Esophagus muscularis mucosa (tissue), 4 donors: ENCODE measurements around the gene GAS2L2. TPM values are rescaled to one million over a fixed set of nuclear protein-coding genes. Genes with fewer than 3 reads are reported as not detected.

Experiments used
- DNase-seq: peaks from one replicate; pipeline ENCODE4 v3.0.0-alpha.2; 2017; ENCODE audit errors: extremely low spot score
- H3K27ac ChIP-seq, 4 donors: fragments of 200-600 bp; sonication (generic); replicated peaks in 1 of 4; 1 replicate in 3 of 4; 2 replicates in 1 of 4; pipeline ENCODE4 v1.5.1; 2016 to 2019; ENCODE audit warnings: mild to moderate bottlenecking in 1 of 4
- H3K27me3 ChIP-seq, 4 donors: fragments of 200-600 bp; sonication (generic); one replicate each; pipeline versions ENCODE4 v1.5.1 to v1.6.0; 2016 to 2019
- H3K36me3 ChIP-seq, 4 donors: fragments of 200-600 bp; sonication (generic); one replicate each; pipeline ENCODE4 v1.5.1; 2016 to 2019
- H3K4me1 ChIP-seq, 4 donors: fragments of 200-600 bp; sonication (generic); one replicate each; pipeline ENCODE4 v1.5.1; 2016 to 2019
- H3K4me3 ChIP-seq, 4 donors: fragments of 200-600 bp; sonication (generic); 1 replicate in 2 of 4; 2 replicates in 2 of 4; pipeline ENCODE4 v1.5.1; 2016 to 2019; ENCODE audit warnings: mild to moderate bottlenecking in 4 of 4, moderate library complexity in 1 of 4
- H3K9me3 ChIP-seq, 4 donors: fragments of 200-600 bp; sonication (generic); 1 replicate in 3 of 4; 2 replicates in 1 of 4; pipeline ENCODE4 v1.5.1; 2016 to 2019
- EP300 ChIP-seq: sonication (generic); formaldehyde crosslinking; IDR thresholded peaks from one replicate; pipeline ENCODE4 v1.6.1; 2017; ENCODE audit warnings: antibody characterized with exemption
- POLR2A ChIP-seq: fragments of 450-650 bp; IDR thresholded peaks from one replicate; pipeline ENCODE4 v1.6.1; 2017; ENCODE audit warnings: antibody characterized with exemption, moderate library complexity, mild to moderate bottlenecking, low read depth
- POLR2AphosphoS5 ChIP-seq, 2 donors: sonication (generic); formaldehyde crosslinking; IDR thresholded peaks; one replicate each; pipeline ENCODE4 v1.6.1; 2017; ENCODE audit warnings: antibody characterized with exemption in 2 of 2
- WGBS: methylation state at CpG from one replicate; pipeline ENCODE4 v1.1.5; 2018; 5-methylcytosine and 5-hydroxymethylcytosine counted together
- intact Hi-C: fragments of 100-400 bp; cut with DNase I; formaldehyde crosslinking; loops from one replicate; pipeline ENCODE4 v1.15.1; 2023
- total RNA-seq, 4 donors: library from RNA; depleted of rRNA; stranded (reverse); fragments of >200 nt; gene quantifications; one replicate each; pipeline versions ENCODE4 v1.1.0 to v1.2.1, GENCODE V29; 2016
- TF ChIP-seq, protein P1 (sequence below), 3 experiments: fragments of 200-600 bp in 2 of 3; fragments of 450-650 bp in 1 of 3; sonication (generic) in 2 of 3; IDR thresholded peaks; one replicate each; pipeline ENCODE4 v1.5.1; 2017 to 2019; ENCODE audit warnings: antibody characterized with exemption in 3 of 3, mild to moderate bottlenecking in 2 of 3, moderate library complexity in 1 of 3

GAS2L2 gene
- total RNA-seq, 4 donors from 2014 or later = 0.42 to 0.80 (median 0.48) TPM

DNA sequence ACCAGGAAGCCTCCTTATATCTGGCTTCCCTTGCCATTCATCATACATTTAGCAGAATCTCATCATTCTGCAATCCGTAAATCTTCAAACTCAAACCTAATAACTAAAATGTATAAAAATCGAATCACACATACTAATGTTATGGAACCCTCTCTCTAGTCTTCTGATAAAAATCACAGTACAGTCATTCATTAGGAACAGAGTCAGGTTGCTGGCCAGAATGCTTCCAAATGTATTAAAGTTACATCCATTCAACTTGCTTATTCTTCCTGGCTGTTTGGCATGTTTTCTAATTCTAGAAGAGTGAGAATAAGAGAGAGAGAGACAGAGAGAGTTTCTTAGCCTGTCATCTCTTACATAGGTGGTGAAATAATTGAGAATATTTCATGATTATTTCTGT is 38.1 kb downstream of the GAS2L2 start:
- Histone ChIP-seq H3K27ac (peak overlapping the region; percentile 73 to 85 (median 80)), H3K9me3 (no peaks in the 10 kb centered on the region), H3K4me1 (peaks cover 51 to 84% (median 67%) of the 10 kb centered on the region in 4 donors), H3K36me3 (peaks cover 0 to 81% (median 32%) of the 10 kb centered on the region in 4 donors), H3K27me3 (no peaks in the 10 kb centered on the region), H3K4me3 (no peak overlapping the region)
- intact Hi-C loops = no loop called here
- 73% methylated on average over 2 of the region's 2 CpGs for WGBS
- no peak for DNase-seq
- no peak for TF ChIP-seq EP300
- peak in 1 of 2 donors; percentile 3 for TF ChIP-seq POLR2AphosphoS5 (IDR thresholded peaks at IDR 0.05)

DNA sequence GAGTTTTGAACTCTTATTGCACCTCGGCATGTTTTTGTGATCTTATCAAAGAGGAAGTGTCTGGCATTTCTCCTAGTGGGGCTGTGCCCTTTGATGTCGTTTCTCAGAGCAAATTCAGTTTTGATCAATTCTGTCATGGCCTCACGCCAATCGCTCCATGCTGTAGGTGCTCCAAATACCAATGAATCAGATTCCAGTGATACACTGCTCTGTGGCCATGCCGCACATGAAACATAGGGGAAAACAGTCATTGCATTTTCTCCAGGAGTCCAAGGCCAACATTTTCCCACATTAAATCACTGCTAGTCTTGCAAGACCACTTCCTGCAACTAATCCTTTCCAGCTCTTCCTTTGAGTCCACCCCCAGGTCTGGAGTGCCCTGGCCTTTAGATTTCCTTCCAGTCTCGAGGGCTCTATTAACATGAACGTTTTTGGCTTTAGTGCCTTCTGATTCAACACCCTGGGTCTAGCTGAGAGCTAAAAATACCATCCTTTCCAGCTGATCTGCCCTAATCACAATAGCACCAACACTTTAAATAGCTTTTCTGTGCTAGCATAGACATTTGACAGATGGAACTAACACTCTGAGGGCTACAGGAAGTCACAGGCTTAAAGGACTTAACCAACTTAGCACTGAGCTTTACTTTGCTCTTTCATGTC is 39.8 kb downstream of the GAS2L2 start:
- Histone ChIP-seq H3K4me1 (peaks cover 51 to 72% (median 60%) of the 10 kb centered on the region in 4 donors), H3K27ac (peak overlapping the region; percentile 51 to 85 (median 80)), H3K27me3 (no peaks in the 10 kb centered on the region), H3K36me3 (peaks cover 0 to 75% (median 32%) of the 10 kb centered on the region in 4 donors), H3K9me3 (no peaks in the 10 kb centered on the region), H3K4me3 (no peak overlapping the region)
- intact Hi-C loops = no loop called here
- WGBS = 35% methylated on average over 7 of the region's 7 CpGs
- TF ChIP-seq, protein P1, sequence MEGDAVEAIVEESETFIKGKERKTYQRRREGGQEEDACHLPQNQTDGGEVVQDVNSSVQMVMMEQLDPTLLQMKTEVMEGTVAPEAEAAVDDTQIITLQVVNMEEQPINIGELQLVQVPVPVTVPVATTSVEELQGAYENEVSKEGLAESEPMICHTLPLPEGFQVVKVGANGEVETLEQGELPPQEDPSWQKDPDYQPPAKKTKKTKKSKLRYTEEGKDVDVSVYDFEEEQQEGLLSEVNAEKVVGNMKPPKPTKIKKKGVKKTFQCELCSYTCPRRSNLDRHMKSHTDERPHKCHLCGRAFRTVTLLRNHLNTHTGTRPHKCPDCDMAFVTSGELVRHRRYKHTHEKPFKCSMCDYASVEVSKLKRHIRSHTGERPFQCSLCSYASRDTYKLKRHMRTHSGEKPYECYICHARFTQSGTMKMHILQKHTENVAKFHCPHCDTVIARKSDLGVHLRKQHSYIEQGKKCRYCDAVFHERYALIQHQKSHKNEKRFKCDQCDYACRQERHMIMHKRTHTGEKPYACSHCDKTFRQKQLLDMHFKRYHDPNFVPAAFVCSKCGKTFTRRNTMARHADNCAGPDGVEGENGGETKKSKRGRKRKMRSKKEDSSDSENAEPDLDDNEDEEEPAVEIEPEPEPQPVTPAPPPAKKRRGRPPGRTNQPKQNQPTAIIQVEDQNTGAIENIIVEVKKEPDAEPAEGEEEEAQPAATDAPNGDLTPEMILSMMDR (IDR thresholded peaks at IDR 0.05) = no peak
- TF ChIP-seq EP300 (no peak), POLR2AphosphoS5 (IDR thresholded peaks at IDR 0.05) (peak; percentile 35 to 40), POLR2A (no peak)
- DNase-seq = no peak

- 94% methylated on average over 2 of the region's 2 CpGs for WGBS
- no peak for DNase-seq
- no peak overlapping the region for H3K4me3 ChIP-seq
- no peaks in the 10 kb centered on the region for H3K27me3 ChIP-seq
- TF ChIP-seq, protein P1 (IDR thresholded peaks at IDR 0.05) = no peak
- TF ChIP-seq POLR2AphosphoS5 (IDR thresholded peaks at IDR 0.05) (no peak), EP300 (no peak), POLR2A (no peak)
- intact Hi-C loops = no loop called here
- H3K9me3 ChIP-seq = no peaks in the 10 kb centered on the region
- H3K27ac ChIP-seq = no peak overlapping the region
- H3K4me1 ChIP-seq = peaks cover 39 to 70% (median 45%) of the 10 kb centered on the region in 4 donors
- peaks cover 0 to 61% (median 25%) of the 10 kb centered on the region in 4 donors for H3K36me3 ChIP-seq
These were observed 42.1 kb downstream of the GAS2L2 start for GRCh38 chr17:35710950-35711349.

DNA sequence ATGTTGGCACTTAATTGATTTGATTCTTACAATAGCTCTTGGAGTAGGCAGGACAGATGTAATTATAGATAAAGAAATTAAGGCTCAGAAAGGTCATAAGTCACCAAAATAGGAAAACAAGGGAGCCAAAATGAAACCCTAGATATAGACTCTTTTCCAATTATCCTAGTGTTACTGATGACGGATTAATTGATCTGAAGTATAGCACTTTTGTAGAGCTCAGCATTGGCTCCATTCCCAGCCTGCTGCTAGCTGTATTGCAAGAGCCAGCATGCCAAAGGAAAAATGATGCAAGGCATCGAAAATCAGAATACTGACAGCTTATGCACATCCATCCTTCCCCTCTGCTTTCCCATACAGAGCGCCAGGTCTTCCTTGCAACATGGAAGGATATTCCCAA is 43.2 kb downstream of the GAS2L2 start:
- no peaks in the 10 kb centered on the region for H3K27me3 ChIP-seq
- TF ChIP-seq POLR2AphosphoS5 (IDR thresholded peaks at IDR 0.05) (no peak), POLR2A (no peak), EP300 (no peak)
- TF ChIP-seq, protein P1 (IDR thresholded peaks at IDR 0.05) = no peak

GRCh38 chr17:35708951-35709350 is 44.1 kb downstream of the GAS2L2 start:
- 76% methylated on average over 3 of the region's 3 CpGs for WGBS
- H3K4me1 ChIP-seq = peaks cover 20 to 57% (median 28%) of the 10 kb centered on the region in 4 donors
- intact Hi-C loops = no loop called here
- no peak overlapping the region for H3K4me3 ChIP-seq
- H3K36me3 ChIP-seq = peaks cover 0 to 50% (median 25%) of the 10 kb centered on the region in 4 donors
- TF ChIP-seq POLR2AphosphoS5 (IDR thresholded peaks at IDR 0.05) = no peak
- no peak for TF ChIP-seq EP300
- TF ChIP-seq, protein P1 (IDR thresholded peaks at IDR 0.05) = no peak
- TF ChIP-seq POLR2A = no peak
- DNase-seq = no peak
- no peaks in the 10 kb centered on the region for H3K9me3 ChIP-seq
- no peak overlapping the region for H3K27ac ChIP-seq
- no peaks in the 10 kb centered on the region for H3K27me3 ChIP-seq

More for the DNA sequence above, 43.2 kb downstream of the GAS2L2 start:
- Histone ChIP-seq H3K36me3 (peaks cover 0 to 59% (median 25%) of the 10 kb centered on the region in 4 donors), H3K4me3 (no peak overlapping the region), H3K9me3 (no peaks in the 10 kb centered on the region), H3K4me1 (peaks cover 28 to 66% (median 38%) of the 10 kb centered on the region in 4 donors), H3K27ac (no peak overlapping the region)
- WGBS = 84% methylated on average over 3 of the region's 3 CpGs
- intact Hi-C loops = no loop called here
- DNase-seq = no peak
